K562 (cell line): ENCODE measurements around the gene UBAC2.

Experiments
- BCLAF1 ChIP-seq, 2 experiments: fragments of 450-650 bp in 1 of 2; IDR thresholded peaks; 2 replicates each; pipeline ENCODE4 v1.6.1; 2011 to 2017; ENCODE audit warnings: low read depth in 2 of 2, antibody characterized with exemption in 1 of 2, borderline replicate concordance in 1 of 2, low read length in 1 of 2, mild to moderate bottlenecking in 1 of 2, mixed read lengths in 1 of 2; ENCODE audit not compliant: control insufficient read depth in 1 of 2
- POLR2AphosphoS5 ChIP-seq: IDR thresholded peaks from 2 replicates; pipeline ENCODE4 v1.6.1; 2011; ENCODE audit warnings: mild to moderate bottlenecking, low read depth, low read length, moderate library complexity; ENCODE audit not compliant: control insufficient read depth, insufficient read depth
- PTBP1 ChIP-seq: fragments of 200-400 bp; formaldehyde crosslinking; IDR thresholded peaks from 2 replicates; pipeline ENCODE4 v1.6.1; 2017; ENCODE audit warnings: low read depth, low read length
- RCOR1 ChIP-seq, 2 experiments: IDR thresholded peaks; 2 replicates each; pipeline ENCODE4 v1.6.1; 2012; ENCODE audit warnings: low read depth in 2 of 2, low read length in 2 of 2, borderline replicate concordance in 1 of 2, improper control_type of control experiment in 1 of 2
- SMC3 ChIP-seq: conservative IDR thresholded peaks from 2 replicates; pipeline ENCODE4 v1.6.1; 2011; ENCODE audit warnings: low read depth, low read length, improper control_type of control experiment; ENCODE audit not compliant: insufficient read depth
- ZNF146 ChIP-seq: IDR thresholded peaks from one replicate; pipeline ENCODE4 v1.6.1; 2018; ENCODE audit warnings: missing compliant biosample characterization; ENCODE audit not compliant: unreplicated experiment
- ZNF696 ChIP-seq: fragments of 250-450 bp; sonication (Bioruptor Pico); conservative IDR thresholded peaks from 2 replicates; pipeline ENCODE4 v1.4.0; 2020; ENCODE audit warnings: mild to moderate bottlenecking, moderate library complexity
- ZNF75A ChIP-seq: fragments of 450-650 bp; formaldehyde crosslinking; IDR thresholded peaks from 2 replicates; pipeline ENCODE4 v1.4.0; 2020; ENCODE audit warnings: mild to moderate bottlenecking
- TF ChIP-seq, protein P1 (sequence below): sonication (generic); formaldehyde crosslinking; IDR thresholded peaks from 2 replicates; pipeline ENCODE4 v1.8.1; 2022; ENCODE audit warnings: missing genetic modification reagents

GRCh38 chr13:99280166-99280565 lies 79.5 kb downstream of the UBAC2 start:
- TF ChIP-seq BCLAF1 (IDR thresholded peaks at IDR 0.05; ENCODE audit: borderline replicate concordance in 1 of 2, control insufficient read depth in 1 of 2, low read depth in 2 of 2, low read length in 1 of 2) (no peak), PTBP1 (no peak), RCOR1 (IDR thresholded peaks at IDR 0.05; ENCODE audit: borderline replicate concordance in 1 of 2, low read depth in 2 of 2, low read length in 2 of 2) (no peak), ZNF75A (CRISPR knock-in tag) (no peak), SMC3 (no peak), ZNF696 (CRISPR knock-in tag) (no peak), ZNF146 (no peak), POLR2AphosphoS5 (no peak)
- TF ChIP-seq, protein P1, sequence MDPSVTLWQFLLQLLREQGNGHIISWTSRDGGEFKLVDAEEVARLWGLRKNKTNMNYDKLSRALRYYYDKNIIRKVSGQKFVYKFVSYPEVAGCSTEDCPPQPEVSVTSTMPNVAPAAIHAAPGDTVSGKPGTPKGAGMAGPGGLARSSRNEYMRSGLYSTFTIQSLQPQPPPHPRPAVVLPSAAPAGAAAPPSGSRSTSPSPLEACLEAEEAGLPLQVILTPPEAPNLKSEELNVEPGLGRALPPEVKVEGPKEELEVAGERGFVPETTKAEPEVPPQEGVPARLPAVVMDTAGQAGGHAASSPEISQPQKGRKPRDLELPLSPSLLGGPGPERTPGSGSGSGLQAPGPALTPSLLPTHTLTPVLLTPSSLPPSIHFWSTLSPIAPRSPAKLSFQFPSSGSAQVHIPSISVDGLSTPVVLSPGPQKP (CRISPR knock-in tag): no peak
